ENCODE data around the gene PXYLP1.
A peak's percentile ranks its signal among the peaks of the same experiment; 100 is the strongest.

Gene PXYLP1

GRCh38 chr3:141253326-141253725 lies 21.7 kb downstream of the PXYLP1 start:
- DNase-seq, result no peak

- no peak for DNase-seq
Observed at GRCh38 chr3:141253811-141254210, 22.2 kb downstream of the PXYLP1 start.

- DNase-seq, result no peak
Observed at GRCh38 chr3:141255137-141255845, 23.7 kb downstream of the PXYLP1 start.

- DNase-seq, result peak in 1 of 2 experiments; percentile 2
Observed at GRCh38 chr3:141255846-141256261, 24.2 kb downstream of the PXYLP1 start.

- DNase-seq, result no peak
Observed at GRCh38 chr3:141256820-141257219, 25.2 kb downstream of the PXYLP1 start.

GRCh38 chr3:141257961-141258360 lies 26.3 kb downstream of the PXYLP1 start:
- DNase-seq, result no peak

- DNase-seq, result no peak
Observed at GRCh38 chr3:141258973-141259372, 27.3 kb downstream of the PXYLP1 start.

GRCh38 chr3:141259821-141260629 lies 28.4 kb downstream of the PXYLP1 start:
- DNase-seq, result no peak

- DNase-seq, result no peak
Observed at GRCh38 chr3:141260630-141260927, 29.0 kb downstream of the PXYLP1 start.

- peak; percentile 12 to 31 for DNase-seq
Observed at GRCh38 chr3:141261472-141262307, 30.1 kb downstream of the PXYLP1 start.

- no peak for DNase-seq
Observed at GRCh38 chr3:141262308-141262705, 30.7 kb downstream of the PXYLP1 start.

- no peak for DNase-seq
Observed at GRCh38 chr3:141266186-141266585, 34.6 kb downstream of the PXYLP1 start.

- DNase-seq, result no peak
Observed at GRCh38 chr3:141266797-141267555, 35.4 kb downstream of the PXYLP1 start.

GRCh38 chr3:141267629-141268028 lies 36.0 kb downstream of the PXYLP1 start:
- no peak for DNase-seq

- DNase-seq, result no peak
Observed at GRCh38 chr3:141268306-141268705, 36.7 kb downstream of the PXYLP1 start.

- DNase-seq, result no peak
Observed at GRCh38 chr3:141268791-141269190, 37.2 kb downstream of the PXYLP1 start.

GRCh38 chr3:141269961-141270360 lies 38.3 kb downstream of the PXYLP1 start:
- no peak for DNase-seq

GRCh38 chr3:141271279-141272030 lies 39.8 kb downstream of the PXYLP1 start:
- no peak for DNase-seq

GRCh38 chr3:141272906-141273662 lies 41.5 kb downstream of the PXYLP1 start:
- DNase-seq, result no peak

- DNase-seq, result no peak
Observed at GRCh38 chr3:141273700-141274410, 42.2 kb downstream of the PXYLP1 start.
